ENCODE measurements around the gene ADAMTS14. TPM values are rescaled to one million over a fixed set of nuclear protein-coding genes. Genes with fewer than 3 reads are reported as not detected.

Gene ADAMTS14
- total RNA-seq, 1 donor from 2014 or later = 0.19 TPM

DNA sequence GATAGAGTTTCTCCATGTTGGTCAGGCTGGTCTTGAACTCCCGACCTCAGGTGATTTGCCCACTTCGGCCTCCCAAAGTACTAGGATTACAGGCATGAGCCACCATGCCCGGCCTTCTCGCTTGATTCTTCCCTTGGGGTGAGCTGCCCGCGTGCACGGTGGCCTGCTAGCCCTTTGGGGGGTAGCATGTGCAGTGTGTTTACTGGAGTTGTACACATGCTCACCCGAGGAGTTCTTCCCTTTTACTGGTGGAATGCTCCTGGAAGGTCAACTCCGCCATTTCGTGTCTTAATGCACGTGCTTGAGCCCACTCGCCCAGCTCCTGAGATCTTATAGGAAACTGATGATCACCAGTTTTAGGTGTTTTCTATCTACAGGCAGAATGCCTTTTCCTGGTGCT lies 17.0 kb upstream of the ADAMTS14 start:
- peaks cover 17% of the 10 kb centered on the region for H3K9me3 Mint-ChIP-seq

DNA sequence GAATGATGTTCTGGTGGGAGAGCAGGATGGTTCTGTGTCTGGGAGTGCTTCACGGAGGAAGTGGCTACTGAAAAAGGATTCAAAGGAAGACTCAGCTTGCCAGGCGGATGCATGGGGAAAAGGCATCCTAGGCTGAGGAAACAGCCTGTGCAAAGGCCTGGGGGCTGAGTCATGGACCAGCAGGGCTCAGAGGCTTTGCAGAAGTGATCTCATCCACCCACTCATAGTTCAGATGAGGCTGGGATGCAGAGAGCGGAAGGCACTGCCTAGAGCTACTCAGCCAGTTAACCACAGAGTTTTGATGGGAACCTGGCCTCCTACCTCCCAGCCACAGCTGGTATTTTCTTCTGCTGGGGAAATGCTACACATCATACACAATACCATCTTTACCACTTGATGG lies 15.8 kb upstream of the ADAMTS14 start:
- TF ChIP-seq, protein P1, sequence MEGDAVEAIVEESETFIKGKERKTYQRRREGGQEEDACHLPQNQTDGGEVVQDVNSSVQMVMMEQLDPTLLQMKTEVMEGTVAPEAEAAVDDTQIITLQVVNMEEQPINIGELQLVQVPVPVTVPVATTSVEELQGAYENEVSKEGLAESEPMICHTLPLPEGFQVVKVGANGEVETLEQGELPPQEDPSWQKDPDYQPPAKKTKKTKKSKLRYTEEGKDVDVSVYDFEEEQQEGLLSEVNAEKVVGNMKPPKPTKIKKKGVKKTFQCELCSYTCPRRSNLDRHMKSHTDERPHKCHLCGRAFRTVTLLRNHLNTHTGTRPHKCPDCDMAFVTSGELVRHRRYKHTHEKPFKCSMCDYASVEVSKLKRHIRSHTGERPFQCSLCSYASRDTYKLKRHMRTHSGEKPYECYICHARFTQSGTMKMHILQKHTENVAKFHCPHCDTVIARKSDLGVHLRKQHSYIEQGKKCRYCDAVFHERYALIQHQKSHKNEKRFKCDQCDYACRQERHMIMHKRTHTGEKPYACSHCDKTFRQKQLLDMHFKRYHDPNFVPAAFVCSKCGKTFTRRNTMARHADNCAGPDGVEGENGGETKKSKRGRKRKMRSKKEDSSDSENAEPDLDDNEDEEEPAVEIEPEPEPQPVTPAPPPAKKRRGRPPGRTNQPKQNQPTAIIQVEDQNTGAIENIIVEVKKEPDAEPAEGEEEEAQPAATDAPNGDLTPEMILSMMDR (conservative IDR thresholded peaks at IDR 0.05) = no peak
- H3K27ac Mint-ChIP-seq (ENCODE audit: unreplicated experiment) = no peak overlapping the region
- H3K4me1 Mint-ChIP-seq = peaks cover 8% of the 10 kb centered on the region
- H3K27me3 Mint-ChIP-seq (ENCODE audit: low read depth) = no peaks in the 10 kb centered on the region
- H3K9me3 Mint-ChIP-seq = peaks cover 10% of the 10 kb centered on the region
- no peak for DNase-seq (ENCODE audit: low read depth, low spot score)
- no peak overlapping the region for H3K4me3 Mint-ChIP-seq
- peaks cover 8% of the 10 kb centered on the region for H3K36me3 Mint-ChIP-seq (ENCODE audit: low read depth)

More for the DNA sequence above, 17.0 kb upstream of the ADAMTS14 start:
- TF ChIP-seq, protein P1 (conservative IDR thresholded peaks at IDR 0.05) = no peak
- no peaks in the 10 kb centered on the region for H3K4me1 Mint-ChIP-seq
- no peaks in the 10 kb centered on the region for H3K27me3 Mint-ChIP-seq (ENCODE audit: low read depth)
- H3K4me3 Mint-ChIP-seq = no peak overlapping the region
- no peak overlapping the region for H3K27ac Mint-ChIP-seq (ENCODE audit: unreplicated experiment)
- H3K36me3 Mint-ChIP-seq (ENCODE audit: low read depth) = peaks cover 8% of the 10 kb centered on the region
- DNase-seq (ENCODE audit: low read depth, low spot score) = no peak

DNA sequence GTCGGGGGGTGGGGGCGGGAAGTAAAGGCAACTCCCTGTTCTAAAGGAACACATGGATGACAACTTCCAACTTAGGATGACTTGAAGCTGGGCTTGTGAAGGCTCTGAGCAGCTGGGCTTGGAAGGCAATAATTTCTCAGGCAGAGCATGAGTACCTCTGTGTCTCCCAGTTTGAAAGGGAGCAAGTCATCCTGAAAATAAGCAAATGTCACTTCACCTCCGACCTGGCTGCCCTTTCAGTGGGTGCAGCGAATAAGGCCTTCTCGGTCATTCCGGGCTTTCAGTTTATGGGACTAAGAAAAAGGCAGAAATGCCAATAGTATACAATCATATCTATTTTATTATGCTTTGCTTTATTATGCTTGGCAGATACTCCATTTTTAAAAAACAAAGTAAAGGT lies 15.3 kb upstream of the ADAMTS14 start:
- Mint-ChIP-seq H3K9me3 (peaks cover 9% of the 10 kb centered on the region), H3K4me3 (no peak overlapping the region), H3K27me3 (ENCODE audit: low read depth) (no peaks in the 10 kb centered on the region), H3K27ac (ENCODE audit: unreplicated experiment) (no peak overlapping the region), H3K36me3 (ENCODE audit: low read depth) (peaks cover 5% of the 10 kb centered on the region), H3K4me1 (peaks cover 11% of the 10 kb centered on the region)
- TF ChIP-seq, protein P1 (conservative IDR thresholded peaks at IDR 0.05) = no peak
- DNase-seq (ENCODE audit: low read depth, low spot score) = no peak

DNA sequence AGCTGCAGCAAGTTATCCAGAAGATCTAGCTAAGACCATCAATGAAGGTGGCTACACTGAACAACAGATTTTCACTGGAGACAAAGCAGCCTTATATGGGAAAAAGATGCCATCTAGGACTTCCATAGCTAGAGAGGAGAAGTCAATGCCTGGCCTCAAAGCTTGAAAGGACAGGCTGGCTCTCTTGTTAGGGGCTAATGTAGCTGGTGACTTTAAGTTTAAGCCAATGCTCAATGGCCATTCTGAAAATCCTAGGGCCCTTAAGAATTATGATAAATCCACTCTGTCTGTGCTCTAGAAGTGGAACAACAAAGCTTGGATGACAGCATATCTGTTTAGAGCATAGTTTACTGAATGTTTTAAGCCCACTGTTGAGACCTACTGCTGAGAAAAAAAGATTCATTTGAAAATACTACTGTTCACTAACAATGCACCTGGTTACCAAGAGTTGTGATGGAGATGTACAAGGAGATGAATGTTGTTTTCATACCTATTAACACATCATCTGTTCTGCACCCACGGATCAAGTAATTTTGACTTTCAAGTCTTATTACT lies 13.6 kb upstream of the ADAMTS14 start:
- Mint-ChIP-seq H3K36me3 (ENCODE audit: low read depth) (peaks cover 2% of the 10 kb centered on the region), H3K27ac (ENCODE audit: unreplicated experiment) (no peak overlapping the region), H3K27me3 (ENCODE audit: low read depth) (no peaks in the 10 kb centered on the region), H3K4me3 (no peak overlapping the region), H3K4me1 (peaks cover 15% of the 10 kb centered on the region), H3K9me3 (peaks cover 9% of the 10 kb centered on the region)
- DNase-seq (ENCODE audit: low read depth, low spot score) = no peak
- TF ChIP-seq, protein P1 (conservative IDR thresholded peaks at IDR 0.05) = no peak

DNA sequence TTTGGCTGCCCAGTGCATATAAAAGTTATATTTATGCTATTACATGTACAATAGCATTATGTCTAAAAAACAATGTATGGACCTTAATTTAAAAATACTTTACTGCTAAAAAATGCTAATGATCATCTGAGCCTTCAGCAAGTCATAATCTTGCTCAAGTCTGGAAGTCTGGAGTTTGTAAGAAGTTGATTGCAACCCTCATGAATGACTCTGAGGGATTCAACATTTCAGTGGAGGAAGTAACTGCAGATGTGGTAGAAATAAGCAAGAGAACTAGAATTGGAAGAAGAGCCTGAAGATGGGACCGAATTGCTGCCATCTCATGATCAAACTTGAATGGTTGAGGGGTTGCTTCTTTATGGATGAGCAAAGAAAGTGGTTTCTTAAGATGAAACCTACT lies 13.0 kb upstream of the ADAMTS14 start:
- H3K27me3 Mint-ChIP-seq (ENCODE audit: low read depth) = no peaks in the 10 kb centered on the region
- peaks cover 18% of the 10 kb centered on the region for H3K4me1 Mint-ChIP-seq
- peaks cover 9% of the 10 kb centered on the region for H3K9me3 Mint-ChIP-seq
- H3K4me3 Mint-ChIP-seq = no peak overlapping the region
- no peak for DNase-seq (ENCODE audit: low read depth, low spot score)
- H3K36me3 Mint-ChIP-seq (ENCODE audit: low read depth) = peaks cover 2% of the 10 kb centered on the region
- no peak overlapping the region for H3K27ac Mint-ChIP-seq (ENCODE audit: unreplicated experiment)
- TF ChIP-seq, protein P1 (conservative IDR thresholded peaks at IDR 0.05) = no peak

Data from neural crest cell (in vitro differentiated cells).